ENCODE results near the gene GNAO1. TPM values are rescaled to one million over a fixed set of nuclear protein-coding genes. Genes with fewer than 3 reads are reported as not detected.

The GNAO1 gene
- polyA plus RNA-seq, 1 of the 3 experiments (the other 2 are of a cell fraction): 0.30 TPM

DNA sequence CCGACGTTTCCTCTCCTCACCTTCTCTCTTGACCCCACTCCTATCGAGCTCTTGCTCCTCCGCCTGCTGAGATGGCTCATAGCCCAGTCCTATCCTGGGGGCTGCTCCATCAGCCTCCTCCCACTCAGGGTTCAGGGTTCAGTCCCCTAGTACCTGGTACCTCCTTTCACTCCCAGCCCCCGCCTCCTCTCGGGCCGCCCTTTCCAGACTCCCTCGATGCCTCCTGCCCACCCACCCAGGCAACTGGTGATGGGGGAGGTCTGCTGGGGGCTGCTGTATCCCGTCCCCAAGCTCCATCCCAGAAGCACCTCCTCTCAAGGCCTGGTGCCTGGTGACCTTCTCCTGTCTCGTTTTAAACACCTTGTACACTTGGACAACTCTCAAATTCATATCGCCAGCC lies 140.1 kb downstream of the GNAO1 start:
- Histone ChIP-seq H3K9me3 (no peaks in the 10 kb centered on the region), H4K20me1 (ENCODE audit: insufficient read depth) (no peaks in the 10 kb centered on the region), H3K9ac (no peak overlapping the region), H3K79me2 (ENCODE audit: insufficient read depth) (no peaks in the 10 kb centered on the region), H3F3A (replicated peaks; ENCODE audit: insufficient read depth) (no peaks in the 10 kb centered on the region), H3K9me2 (no peaks in the 10 kb centered on the region), H3K36me3 (replicated peaks in 1 of 2; ENCODE audit: control insufficient read depth in 1 of 2, insufficient read depth in 2 of 2, low read length in 1 of 2) (no peaks in the 10 kb centered on the region), H2AFZ (ENCODE audit: low read depth) (no peak overlapping the region), H3K4me1 (ENCODE audit: control insufficient read depth in 1 of 2, insufficient read depth in 2 of 2, low read depth in 1 of 2, low read length in 1 of 2) (no peaks in the 10 kb centered on the region; a peak in 1 of 4 replicates), H3K27ac (ENCODE audit: low read depth in 2 of 2, low read length in 1 of 2) (no peak overlapping the region), H3K4me2 (no peak overlapping the region), H3K27me3 (ENCODE audit: insufficient read depth) (no peaks in the 10 kb centered on the region), H3K4me3 (ENCODE audit: low read depth in 2 of 2, low read length in 1 of 2) (no peak overlapping the region)
- ChIA-PET POLR2A (no interaction called here), CTCF (interaction anchor here (1.0 to 8.6 kb wide), 5 partner anchors 12 to 388 kb away, joined by 3 to 52 read pairs (median 7); no protein-coding TSS in a partner anchor)
- DNase-seq: no peak
- WGBS (ENCODE audit: low lambda C conversion rate): 69% methylated on average over 7 of the region's 11 CpGs
- TF ChIP-seq EZH2phosphoT487 (IDR thresholded peaks at IDR 0.05; ENCODE audit: borderline replicate concordance, low read depth) (no peak), RAD21 (IDR thresholded peaks at IDR 0.05; ENCODE audit: low read length) (no peak), JUND (IDR thresholded peaks at IDR 0.05) (no peak), FOSL2 (IDR thresholded peaks at IDR 0.05; ENCODE audit: borderline replicate concordance, low read depth) (no peak), GATA2 (CRISPR knock-in tag; IDR thresholded peaks at IDR 0.05) (no peak), NRF1 (IDR thresholded peaks at IDR 0.05; ENCODE audit: low read depth, low read length) (no peak), TAF1 (IDR thresholded peaks at IDR 0.05; ENCODE audit: borderline replicate concordance, low read depth, low read length) (no peak), NFIC (IDR thresholded peaks at IDR 0.05; ENCODE audit: borderline replicate concordance) (no peak), MEF2A (IDR thresholded peaks at IDR 0.05; ENCODE audit: borderline replicate concordance, low read depth) (no peak), TEAD4 (IDR thresholded peaks at IDR 0.05; ENCODE audit: borderline replicate concordance, insufficient read depth) (no peak)
- TF ChIP-seq, protein P1, sequence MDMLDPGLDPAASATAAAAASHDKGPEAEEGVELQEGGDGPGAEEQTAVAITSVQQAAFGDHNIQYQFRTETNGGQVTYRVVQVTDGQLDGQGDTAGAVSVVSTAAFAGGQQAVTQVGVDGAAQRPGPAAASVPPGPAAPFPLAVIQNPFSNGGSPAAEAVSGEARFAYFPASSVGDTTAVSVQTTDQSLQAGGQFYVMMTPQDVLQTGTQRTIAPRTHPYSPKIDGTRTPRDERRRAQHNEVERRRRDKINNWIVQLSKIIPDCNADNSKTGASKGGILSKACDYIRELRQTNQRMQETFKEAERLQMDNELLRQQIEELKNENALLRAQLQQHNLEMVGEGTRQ (IDR thresholded peaks at IDR 0.05; ENCODE audit: borderline replicate concordance, low read depth, low read length): no peak
- TF ChIP-seq, protein P2, sequence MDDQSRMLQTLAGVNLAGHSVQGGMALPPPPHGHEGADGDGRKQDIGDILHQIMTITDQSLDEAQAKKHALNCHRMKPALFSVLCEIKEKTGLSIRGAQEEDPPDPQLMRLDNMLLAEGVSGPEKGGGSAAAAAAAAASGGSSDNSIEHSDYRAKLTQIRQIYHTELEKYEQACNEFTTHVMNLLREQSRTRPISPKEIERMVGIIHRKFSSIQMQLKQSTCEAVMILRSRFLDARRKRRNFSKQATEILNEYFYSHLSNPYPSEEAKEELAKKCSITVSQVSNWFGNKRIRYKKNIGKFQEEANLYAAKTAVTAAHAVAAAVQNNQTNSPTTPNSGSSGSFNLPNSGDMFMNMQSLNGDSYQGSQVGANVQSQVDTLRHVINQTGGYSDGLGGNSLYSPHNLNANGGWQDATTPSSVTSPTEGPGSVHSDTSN (IDR thresholded peaks at IDR 0.05): no peak
- TF ChIP-seq, protein P3, sequence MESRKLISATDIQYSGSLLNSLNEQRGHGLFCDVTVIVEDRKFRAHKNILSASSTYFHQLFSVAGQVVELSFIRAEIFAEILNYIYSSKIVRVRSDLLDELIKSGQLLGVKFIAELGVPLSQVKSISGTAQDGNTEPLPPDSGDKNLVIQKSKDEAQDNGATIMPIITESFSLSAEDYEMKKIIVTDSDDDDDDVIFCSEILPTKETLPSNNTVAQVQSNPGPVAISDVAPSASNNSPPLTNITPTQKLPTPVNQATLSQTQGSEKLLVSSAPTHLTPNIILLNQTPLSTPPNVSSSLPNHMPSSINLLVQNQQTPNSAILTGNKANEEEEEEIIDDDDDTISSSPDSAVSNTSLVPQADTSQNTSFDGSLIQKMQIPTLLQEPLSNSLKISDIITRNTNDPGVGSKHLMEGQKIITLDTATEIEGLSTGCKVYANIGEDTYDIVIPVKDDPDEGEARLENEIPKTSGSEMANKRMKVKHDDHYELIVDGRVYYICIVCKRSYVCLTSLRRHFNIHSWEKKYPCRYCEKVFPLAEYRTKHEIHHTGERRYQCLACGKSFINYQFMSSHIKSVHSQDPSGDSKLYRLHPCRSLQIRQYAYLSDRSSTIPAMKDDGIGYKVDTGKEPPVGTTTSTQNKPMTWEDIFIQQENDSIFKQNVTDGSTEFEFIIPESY (IDR thresholded peaks at IDR 0.05; ENCODE audit: borderline replicate concordance, low read depth): no peak

DNA sequence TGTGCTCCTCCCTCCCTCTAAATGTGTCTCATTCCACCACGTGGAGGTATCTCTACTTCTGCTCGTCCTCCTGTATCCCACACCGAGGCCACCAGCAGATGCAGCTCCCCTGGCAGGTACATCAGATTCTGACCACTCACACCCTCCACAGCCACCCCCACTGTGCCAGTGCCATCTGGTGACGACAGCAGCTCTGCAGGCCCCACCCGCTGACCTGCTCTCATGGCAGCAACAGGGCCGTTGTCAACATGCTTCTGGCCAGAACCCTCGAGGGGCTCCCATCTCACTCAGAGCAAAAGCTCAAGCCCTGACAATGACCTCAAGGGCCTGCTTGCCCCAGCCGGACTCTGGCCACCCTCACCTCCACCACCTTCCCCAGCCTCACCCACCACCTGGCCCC lies 140.6 kb downstream of the GNAO1 start:
- POLR2A ChIA-PET: no interaction called here
- no peak overlapping the region for H3K4me2 ChIP-seq
- WGBS (ENCODE audit: low lambda C conversion rate): 56% methylated on average over 5 of the region's 8 CpGs
- H3K36me3 ChIP-seq (replicated peaks in 1 of 2; ENCODE audit: control insufficient read depth in 1 of 2, insufficient read depth in 2 of 2, low read length in 1 of 2): no peaks in the 10 kb centered on the region
- H3K79me2 ChIP-seq (ENCODE audit: insufficient read depth): no peaks in the 10 kb centered on the region
- no peaks in the 10 kb centered on the region; a peak in 1 of 4 replicates for H3K4me1 ChIP-seq (ENCODE audit: control insufficient read depth in 1 of 2, insufficient read depth in 2 of 2, low read depth in 1 of 2, low read length in 1 of 2)
- no peaks in the 10 kb centered on the region for H3K27me3 ChIP-seq (ENCODE audit: insufficient read depth)
- no peak overlapping the region for H3K4me3 ChIP-seq (ENCODE audit: low read depth in 2 of 2, low read length in 1 of 2)
- H3K27ac ChIP-seq (ENCODE audit: low read depth in 2 of 2, low read length in 1 of 2): no peak overlapping the region
- H4K20me1 ChIP-seq (ENCODE audit: insufficient read depth): no peaks in the 10 kb centered on the region
- no peaks in the 10 kb centered on the region for H3F3A ChIP-seq (replicated peaks; ENCODE audit: insufficient read depth)
- no peak overlapping the region for H2AFZ ChIP-seq (ENCODE audit: low read depth)
- H3K9me3 ChIP-seq: no peaks in the 10 kb centered on the region
- no peaks in the 10 kb centered on the region for H3K9me2 ChIP-seq
- H3K9ac ChIP-seq: no peak overlapping the region
- CTCF ChIA-PET: interaction anchor here (1.0 to 8.6 kb wide), 5 partner anchors 13 to 388 kb away, joined by 3 to 52 read pairs (median 7); no protein-coding TSS in a partner anchor
- no peak for DNase-seq
- TF ChIP-seq, protein P4, sequence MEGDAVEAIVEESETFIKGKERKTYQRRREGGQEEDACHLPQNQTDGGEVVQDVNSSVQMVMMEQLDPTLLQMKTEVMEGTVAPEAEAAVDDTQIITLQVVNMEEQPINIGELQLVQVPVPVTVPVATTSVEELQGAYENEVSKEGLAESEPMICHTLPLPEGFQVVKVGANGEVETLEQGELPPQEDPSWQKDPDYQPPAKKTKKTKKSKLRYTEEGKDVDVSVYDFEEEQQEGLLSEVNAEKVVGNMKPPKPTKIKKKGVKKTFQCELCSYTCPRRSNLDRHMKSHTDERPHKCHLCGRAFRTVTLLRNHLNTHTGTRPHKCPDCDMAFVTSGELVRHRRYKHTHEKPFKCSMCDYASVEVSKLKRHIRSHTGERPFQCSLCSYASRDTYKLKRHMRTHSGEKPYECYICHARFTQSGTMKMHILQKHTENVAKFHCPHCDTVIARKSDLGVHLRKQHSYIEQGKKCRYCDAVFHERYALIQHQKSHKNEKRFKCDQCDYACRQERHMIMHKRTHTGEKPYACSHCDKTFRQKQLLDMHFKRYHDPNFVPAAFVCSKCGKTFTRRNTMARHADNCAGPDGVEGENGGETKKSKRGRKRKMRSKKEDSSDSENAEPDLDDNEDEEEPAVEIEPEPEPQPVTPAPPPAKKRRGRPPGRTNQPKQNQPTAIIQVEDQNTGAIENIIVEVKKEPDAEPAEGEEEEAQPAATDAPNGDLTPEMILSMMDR (IDR thresholded peaks at IDR 0.05): no peak
- TF ChIP-seq RAD21 (IDR thresholded peaks at IDR 0.05; ENCODE audit: low read length) (no peak), MXI1 (IDR thresholded peaks at IDR 0.05; ENCODE audit: low read depth, low read length) (no peak), FOXM1 (IDR thresholded peaks at IDR 0.05; ENCODE audit: low read depth) (no peak), MEF2A (IDR thresholded peaks at IDR 0.05; ENCODE audit: borderline replicate concordance, low read depth) (no peak)
- TF ChIP-seq, protein P2 (IDR thresholded peaks at IDR 0.05): no peak
